Mammary epithelial cell (primary cell): Measurements from ENCODE around the gene BET1.

Experiments
- EZH2 ChIP-seq: IDR thresholded peaks from 2 replicates; pipeline ENCODE4 v1.6.1; 2012; ENCODE audit warnings: low read length, inconsistent platforms, borderline replicate concordance
- TF ChIP-seq, protein P1 (sequence below), 2 donors: IDR thresholded peaks in 1 of 2; conservative IDR thresholded peaks in 1 of 2; 2 replicates each; pipeline ENCODE4 v1.5.1; 2011 to 2012; ENCODE audit warnings: inconsistent platforms in 2 of 2, low read length in 2 of 2, mild to moderate bottlenecking in 2 of 2, control low read depth in 1 of 2, low read depth in 1 of 2; ENCODE audit not compliant: insufficient read depth in 1 of 2; ENCODE audit errors: extremely low read depth in 1 of 2

DNA sequence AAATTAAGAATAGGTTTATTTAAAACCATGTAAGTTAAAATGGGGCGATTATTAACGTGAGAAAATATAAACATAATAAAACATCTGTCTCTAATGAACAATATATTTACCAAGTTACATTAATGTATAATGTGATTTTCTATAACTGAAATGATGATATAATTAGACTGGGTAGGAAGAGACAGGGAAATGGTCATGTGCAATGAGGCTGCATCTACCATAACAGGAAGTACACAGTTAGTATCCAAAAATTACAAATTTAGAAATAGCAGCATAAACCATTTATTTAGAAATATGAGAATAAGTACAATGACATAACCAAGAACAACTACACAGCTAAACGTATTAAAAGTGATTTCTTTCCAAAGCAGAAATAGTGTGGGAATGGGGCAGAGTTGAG, 25.8 kb upstream of the BET1 start:
- TF ChIP-seq, protein P1, sequence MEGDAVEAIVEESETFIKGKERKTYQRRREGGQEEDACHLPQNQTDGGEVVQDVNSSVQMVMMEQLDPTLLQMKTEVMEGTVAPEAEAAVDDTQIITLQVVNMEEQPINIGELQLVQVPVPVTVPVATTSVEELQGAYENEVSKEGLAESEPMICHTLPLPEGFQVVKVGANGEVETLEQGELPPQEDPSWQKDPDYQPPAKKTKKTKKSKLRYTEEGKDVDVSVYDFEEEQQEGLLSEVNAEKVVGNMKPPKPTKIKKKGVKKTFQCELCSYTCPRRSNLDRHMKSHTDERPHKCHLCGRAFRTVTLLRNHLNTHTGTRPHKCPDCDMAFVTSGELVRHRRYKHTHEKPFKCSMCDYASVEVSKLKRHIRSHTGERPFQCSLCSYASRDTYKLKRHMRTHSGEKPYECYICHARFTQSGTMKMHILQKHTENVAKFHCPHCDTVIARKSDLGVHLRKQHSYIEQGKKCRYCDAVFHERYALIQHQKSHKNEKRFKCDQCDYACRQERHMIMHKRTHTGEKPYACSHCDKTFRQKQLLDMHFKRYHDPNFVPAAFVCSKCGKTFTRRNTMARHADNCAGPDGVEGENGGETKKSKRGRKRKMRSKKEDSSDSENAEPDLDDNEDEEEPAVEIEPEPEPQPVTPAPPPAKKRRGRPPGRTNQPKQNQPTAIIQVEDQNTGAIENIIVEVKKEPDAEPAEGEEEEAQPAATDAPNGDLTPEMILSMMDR (conservative IDR thresholded peaks at IDR 0.05 in 1 of 2, IDR thresholded peaks at IDR 0.05 in 1 of 2; ENCODE audit: extremely low read depth in 1 of 2, insufficient read depth in 1 of 2, low read depth in 1 of 2, low read length in 2 of 2), result no peak
- no peak for TF ChIP-seq EZH2
